Measurements from ENCODE around the gene TSC2. TPM values are rescaled to one million over a fixed set of nuclear protein-coding genes. Genes with fewer than 3 reads are reported as not detected.

The TSC2 gene
- total and polyA plus RNA-seq, 2 donors (not counting 3 experiments of a cell fraction or from before 2014, with no cell fraction given), result 87.9 to 144 TPM

DNA sequence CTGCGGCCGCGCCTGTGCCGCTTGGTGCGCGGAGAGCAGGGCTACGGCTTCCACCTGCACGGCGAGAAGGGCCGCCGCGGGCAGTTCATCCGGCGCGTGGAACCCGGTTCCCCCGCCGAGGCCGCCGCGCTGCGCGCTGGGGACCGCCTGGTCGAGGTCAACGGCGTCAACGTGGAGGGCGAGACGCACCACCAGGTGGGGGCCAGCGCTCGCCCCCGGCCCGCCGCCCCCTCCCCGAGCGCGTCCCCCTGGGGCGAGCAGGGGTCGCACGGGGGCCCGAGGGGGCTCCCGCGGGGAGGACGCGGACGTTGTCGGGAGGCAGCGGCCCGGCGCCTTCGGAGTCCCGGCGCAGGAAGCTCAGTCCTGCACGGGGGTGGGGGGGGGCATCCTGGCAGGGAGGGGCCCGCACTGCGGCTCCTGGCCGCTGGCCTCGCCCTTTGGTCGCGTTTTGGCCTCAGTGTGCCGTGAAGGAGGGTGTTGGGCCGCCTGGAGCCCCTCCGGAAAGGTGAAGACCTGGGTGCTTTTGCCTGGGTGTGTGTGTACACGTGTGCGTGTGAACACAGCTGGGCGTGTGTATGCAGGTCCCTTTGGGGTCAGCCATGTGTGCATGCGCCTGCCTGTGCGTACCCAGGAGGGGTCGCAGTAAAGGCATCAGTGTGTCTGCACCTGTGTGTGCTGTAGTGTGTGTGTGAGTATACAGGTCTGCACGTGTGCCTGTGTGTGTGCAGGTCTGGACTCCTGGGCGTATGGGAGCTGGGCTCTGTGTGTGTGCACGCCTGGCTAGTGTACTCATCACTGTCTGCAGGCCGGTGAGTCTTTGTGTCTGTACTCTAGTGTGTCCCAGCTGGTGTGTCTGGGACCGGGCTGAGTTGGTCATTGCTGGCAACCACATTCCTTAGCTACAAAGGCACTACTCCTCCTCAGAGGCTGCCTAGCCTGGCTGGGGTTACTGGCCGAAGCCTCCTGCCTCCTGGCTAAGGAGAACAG is 20.5 kb upstream of the TSC2 start:
- no TSS peak for BruUV-seq (replicated peaks)
- DNase-seq (ENCODE audit: low read depth, low spot score) (peak; percentile 57), FAIRE-seq (peak; percentile 68)
- Histone ChIP-seq H3K27me3 (ENCODE audit: control insufficient read depth in 2 of 2, insufficient read depth in 2 of 2, low read length in 2 of 2) (no peaks in the 10 kb centered on the region), H3K9me1 (replicated peaks; ENCODE audit: control insufficient read depth, extremely low read depth, insufficient read depth, low read length) (no peaks in the 10 kb centered on the region), H3K9me3 (replicated peaks; ENCODE audit: control insufficient read depth, insufficient read depth, low read length) (no peaks in the 10 kb centered on the region), H3K9ac (replicated peaks; ENCODE audit: extremely low read depth, insufficient read depth, low read length) (peak overlapping the region; percentile 44), H3K79me2 (ENCODE audit: control insufficient read depth, insufficient read depth, low read length) (peaks cover 15% of the 10 kb centered on the region), H3K27ac (ENCODE audit: insufficient read depth, low read depth, low read length) (no peak overlapping the region), H2AFZ (ENCODE audit: low read depth, low read length) (no peak overlapping the region), H3K4me1 (ENCODE audit: control insufficient read depth, extremely low read depth, insufficient read depth, low read length) (peaks cover 33% of the 10 kb centered on the region), H3K4me2 (ENCODE audit: insufficient read depth, low read length) (peak overlapping the region; percentile 16), H4K20me1 (replicated peaks; ENCODE audit: control insufficient read depth, extremely low read depth, insufficient read depth, low read length) (no peaks in the 10 kb centered on the region), H3K4me3 (replicated peaks in 1 of 3; ENCODE audit: insufficient read depth in 1 of 3, low read depth in 1 of 3, low read length in 3 of 3) (peak overlapping the region; percentile 2 to 54 (median 20)), H3K36me3 (ENCODE audit: control insufficient read depth in 2 of 2, extremely low read depth in 1 of 2, insufficient read depth in 2 of 2, low read length in 2 of 2) (no peaks in the 10 kb centered on the region)
- TF ChIP-seq EZH2 (IDR thresholded peaks at IDR 0.05; ENCODE audit: borderline replicate concordance, low read depth, low read length, severe bottlenecking) (no peak), JUN (IDR thresholded peaks at IDR 0.05; ENCODE audit: borderline replicate concordance, insufficient read depth, insufficient read length, low read depth) (no peak), MYC (IDR thresholded peaks at IDR 0.05; ENCODE audit: low read depth, low read length) (no peak), POLR2A (IDR thresholded peaks at IDR 0.05; ENCODE audit: low read depth, low read length) (no peak), FOS (IDR thresholded peaks at IDR 0.05; ENCODE audit: borderline replicate concordance, insufficient read depth, low read length) (no peak), GATA2 (IDR thresholded peaks at IDR 0.05; ENCODE audit: insufficient read depth, insufficient read length, low read depth, low read length) (no peak), POLR2AphosphoS5 (IDR thresholded peaks at IDR 0.05; ENCODE audit: insufficient read depth, low read depth, low read length) (no peak)
- TF ChIP-seq, protein P1, sequence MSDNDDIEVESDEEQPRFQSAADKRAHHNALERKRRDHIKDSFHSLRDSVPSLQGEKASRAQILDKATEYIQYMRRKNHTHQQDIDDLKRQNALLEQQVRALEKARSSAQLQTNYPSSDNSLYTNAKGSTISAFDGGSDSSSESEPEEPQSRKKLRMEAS (IDR thresholded peaks at IDR 0.05; ENCODE audit: insufficient read depth, insufficient read length), result no peak
- TF ChIP-seq, protein P2, sequence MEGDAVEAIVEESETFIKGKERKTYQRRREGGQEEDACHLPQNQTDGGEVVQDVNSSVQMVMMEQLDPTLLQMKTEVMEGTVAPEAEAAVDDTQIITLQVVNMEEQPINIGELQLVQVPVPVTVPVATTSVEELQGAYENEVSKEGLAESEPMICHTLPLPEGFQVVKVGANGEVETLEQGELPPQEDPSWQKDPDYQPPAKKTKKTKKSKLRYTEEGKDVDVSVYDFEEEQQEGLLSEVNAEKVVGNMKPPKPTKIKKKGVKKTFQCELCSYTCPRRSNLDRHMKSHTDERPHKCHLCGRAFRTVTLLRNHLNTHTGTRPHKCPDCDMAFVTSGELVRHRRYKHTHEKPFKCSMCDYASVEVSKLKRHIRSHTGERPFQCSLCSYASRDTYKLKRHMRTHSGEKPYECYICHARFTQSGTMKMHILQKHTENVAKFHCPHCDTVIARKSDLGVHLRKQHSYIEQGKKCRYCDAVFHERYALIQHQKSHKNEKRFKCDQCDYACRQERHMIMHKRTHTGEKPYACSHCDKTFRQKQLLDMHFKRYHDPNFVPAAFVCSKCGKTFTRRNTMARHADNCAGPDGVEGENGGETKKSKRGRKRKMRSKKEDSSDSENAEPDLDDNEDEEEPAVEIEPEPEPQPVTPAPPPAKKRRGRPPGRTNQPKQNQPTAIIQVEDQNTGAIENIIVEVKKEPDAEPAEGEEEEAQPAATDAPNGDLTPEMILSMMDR (IDR thresholded peaks at IDR 0.05; ENCODE audit: extremely low read depth in 1 of 2, insufficient read depth in 1 of 2, low read depth in 1 of 2, low read length in 2 of 2), result no peak
- dilution Hi-C loops (cut with MboI; ENCODE audit: extremely low pct_ligation_motif_present, low sequenced_read_pairs), result loop anchor here (25.0 kb wide), 1 partner anchor 135 kb away; the partner anchor contains the start of gene TRAF7
- POLR2A ChIA-PET, result interaction anchor here (0.6 to 1.5 kb wide), 2 partner anchors 128 to 289 kb away, joined by 6 read pairs; partner anchors contain the start of gene TRAF7
- intact Hi-C loops (cut with micrococcal nuclease), result no loop called here
- CTCF ChIA-PET, result interaction anchor here (0.7 to 2.0 kb wide), 8 partner anchors 17 to 453 kb away, joined by 3 to 18 read pairs (median 4); partner anchors contain the start of genes NTHL1 and TSC2

Data from endothelial cell of umbilical vein (primary cell).